ENCODE data around the gene RBFOX1.

DNA sequence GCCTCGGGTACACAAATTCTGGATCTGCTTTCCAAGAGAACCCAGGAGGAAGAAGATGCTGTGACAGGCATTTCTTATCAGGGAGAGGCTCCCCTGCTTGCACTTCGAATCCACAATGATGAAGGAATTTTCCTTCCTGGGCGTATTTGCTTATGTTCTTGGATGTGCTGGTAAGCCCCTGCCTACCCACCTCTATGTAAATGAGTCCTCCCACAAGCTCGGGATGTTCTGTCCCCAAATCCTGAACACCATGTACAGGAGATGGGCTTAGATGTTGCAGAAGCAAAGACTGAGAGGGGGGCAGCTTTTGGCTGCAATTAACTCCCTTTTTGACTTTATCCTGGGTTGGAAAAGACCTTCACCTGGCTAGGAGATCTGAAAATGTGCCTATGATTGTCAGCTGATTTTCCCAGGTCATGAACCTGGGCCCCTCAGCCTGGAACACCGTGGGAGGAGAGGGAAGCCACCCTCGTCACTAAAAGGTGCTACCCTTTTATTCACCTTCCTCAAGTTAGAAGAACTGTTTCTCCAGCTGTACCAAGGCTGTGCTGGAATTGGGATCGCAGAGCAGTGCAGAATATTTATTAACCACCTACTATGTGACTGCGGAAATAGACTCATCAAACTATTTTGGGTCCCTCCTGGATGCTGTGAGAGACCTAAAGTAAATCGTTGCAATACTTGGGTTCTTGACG, 150.1 kb downstream of the RBFOX1 start:
- TF ChIP-seq CTCF (IDR thresholded peaks at IDR 0.05) (no peak), EZH2 (IDR thresholded peaks at IDR 0.05; ENCODE audit: borderline replicate concordance, insufficient read depth, low read depth, low read length, poor library complexity, severe bottlenecking) (no peak)
